ENCODE measurements around the gene COPA.
A peak's percentile ranks its signal among the peaks of the same experiment; 100 is the strongest.

Gene COPA

GRCh38 chr1:160344241-160344640, 1.2 kb upstream of the COPA start:
- no peak for TF ChIP-seq CTCF (IDR thresholded peaks at IDR 0.05; ENCODE audit: low read length, missing control alignments)
- H3K4me3 ChIP-seq (replicated peaks; ENCODE audit: low read depth, low read length) = peak overlapping the region; percentile 97
- DNase-seq (ENCODE audit: low read depth) = no peak

GRCh38 chr1:160342526-160342925, 524 bp downstream of the COPA start:
- H3K4me3 ChIP-seq (replicated peaks; ENCODE audit: low read depth, low read length) = peak overlapping the region; percentile 97
- peak; percentile 23 for DNase-seq (ENCODE audit: low read depth)
- no peak for TF ChIP-seq CTCF (IDR thresholded peaks at IDR 0.05; ENCODE audit: low read length, missing control alignments)

GRCh38 chr1:160340866-160341265, 2.2 kb downstream of the COPA start:
- no peak for DNase-seq (ENCODE audit: low read depth)
- no peak for TF ChIP-seq CTCF (IDR thresholded peaks at IDR 0.05; ENCODE audit: low read length, missing control alignments)
- peak overlapping the region; percentile 97 for H3K4me3 ChIP-seq (replicated peaks; ENCODE audit: low read depth, low read length)

- no peak for TF ChIP-seq CTCF (IDR thresholded peaks at IDR 0.05; ENCODE audit: low read length, missing control alignments)
- DNase-seq (ENCODE audit: low read depth) = no peak
- H3K4me3 ChIP-seq (replicated peaks; ENCODE audit: low read depth, low read length) = no peak overlapping the region
These were observed 2.9 kb downstream of the COPA start for GRCh38 chr1:160340146-160340545.

GRCh38 chr1:160338580-160338979, 4.5 kb downstream of the COPA start:
- DNase-seq (ENCODE audit: low read depth) = no peak
- no peak overlapping the region for H3K4me3 ChIP-seq (replicated peaks; ENCODE audit: low read depth, low read length)
- TF ChIP-seq CTCF (IDR thresholded peaks at IDR 0.05; ENCODE audit: low read length, missing control alignments) = no peak

GRCh38 chr1:160332516-160332915, 10.5 kb downstream of the COPA start:
- H3K4me3 ChIP-seq (replicated peaks; ENCODE audit: low read depth, low read length) = no peak overlapping the region
- TF ChIP-seq CTCF (IDR thresholded peaks at IDR 0.05; ENCODE audit: low read length, missing control alignments) = no peak
- no peak for DNase-seq (ENCODE audit: low read depth)

GRCh38 chr1:160330119-160330518, 12.9 kb downstream of the COPA start:
- DNase-seq (ENCODE audit: low read depth) = no peak
- TF ChIP-seq CTCF (IDR thresholded peaks at IDR 0.05; ENCODE audit: low read length, missing control alignments) = no peak
- H3K4me3 ChIP-seq (replicated peaks; ENCODE audit: low read depth, low read length) = no peak overlapping the region
